ENCODE measurements around the gene FBXW9.

GRCh38 chr19:12669270-12670158 lies 26.9 kb downstream of the FBXW9 start:
- TF ChIP-seq ZNF530 (tag by site-specific recombination; IDR thresholded peaks at IDR 0.05; ENCODE audit: low read depth) (no peak), CTCF (tag by site-specific recombination; IDR thresholded peaks at IDR 0.05) (peak; percentile 44; the same call in 1 of the 2 replicates), BCL11A (tag by site-specific recombination; IDR thresholded peaks at IDR 0.05; ENCODE audit: low read depth) (no peak), ZNF24 (tag by site-specific recombination; IDR thresholded peaks at IDR 0.05) (peak; percentile 85)
